Measurements from ENCODE around the gene MAGT1.

GRCh38 chrX:77795124-77795523 is 100.1 kb downstream of the MAGT1 start:
- TF ChIP-seq CTCF (tag by site-specific recombination; IDR thresholded peaks at IDR 0.05) (no peak), REST (tag by site-specific recombination; IDR thresholded peaks at IDR 0.05) (no peak), ZNF596 (tag by site-specific recombination; IDR thresholded peaks at IDR 0.05) (no peak), ZNF785 (tag by site-specific recombination; IDR thresholded peaks at IDR 0.05) (no peak), ZBTB26 (tag by site-specific recombination; optimal IDR thresholded peaks at IDR 0.05) (no peak), ZNF121 (tag by site-specific recombination; IDR thresholded peaks at IDR 0.05) (no peak), MYNN (tag by site-specific recombination; IDR thresholded peaks at IDR 0.05; ENCODE audit: borderline replicate concordance) (no peak), ZNF621 (tag by site-specific recombination; IDR thresholded peaks at IDR 0.05) (no peak), ZNF776 (tag by site-specific recombination; IDR thresholded peaks at IDR 0.05; ENCODE audit: borderline replicate concordance) (no peak)
